GM20431 (cell line): ENCODE data around the gene FXYD3.
"Not testable (repeated sequence)": the region's sequence is repeated elsewhere in the genome, so short reads cannot be mapped to it uniquely, and the experiment has no call there.

ENCODE experiments used
- in situ Hi-C: fragments of 300-500 bp; cut with MseI, MboI; formaldehyde crosslinking; loops from one replicate; pipeline ENCODE4 v1.15.0; 2020; ENCODE audit warnings: low sequenced_read_pairs; ENCODE audit not compliant: unreplicated experiment

The FXYD3 gene

GRCh38 chr19:35122687-35123551 lies 7.3 kb downstream of the FXYD3 start:
- in situ Hi-C loops, result no loop called here

GRCh38 chr19:35123573-35123972 lies 8.0 kb downstream of the FXYD3 start:
- in situ Hi-C loops, result no loop called here

GRCh38 chr19:35124098-35125060 lies 8.8 kb downstream of the FXYD3 start:
- in situ Hi-C loops, result no loop called here

- in situ Hi-C loops, result no loop called here
Measured at GRCh38 chr19:35125270-35125717, 9.7 kb downstream of the FXYD3 start.

GRCh38 chr19:35125749-35126623 lies 10.4 kb downstream of the FXYD3 start:
- in situ Hi-C loops, result no loop called here

GRCh38 chr19:35126624-35126959 lies 11.0 kb downstream of the FXYD3 start:
- in situ Hi-C loops, result no loop called here

- in situ Hi-C loops, result no loop called here
Measured at GRCh38 chr19:35127871-35128270, 12.2 kb downstream of the FXYD3 start.

GRCh38 chr19:35128398-35129057 lies 12.9 kb downstream of the FXYD3 start:
- in situ Hi-C loops, result no loop called here

GRCh38 chr19:35129724-35130274 lies 14.2 kb downstream of the FXYD3 start:
- in situ Hi-C loops, result not testable (repeated sequence)

- in situ Hi-C loops, result no loop called here
Measured at GRCh38 chr19:35130761-35131720, 15.4 kb downstream of the FXYD3 start.

GRCh38 chr19:35132254-35132653 lies 16.6 kb downstream of the FXYD3 start:
- in situ Hi-C loops, result no loop called here

GRCh38 chr19:35133826-35134225 lies 18.2 kb downstream of the FXYD3 start:
- in situ Hi-C loops, result no loop called here

GRCh38 chr19:35134601-35135242 lies 19.1 kb downstream of the FXYD3 start, which contains the start of gene LGI4:
LGI4 (minus strand) TSS chr19:35135059; CDS start chr19:35134680, 379 bp downstream.
- in situ Hi-C loops, result no loop called here

- in situ Hi-C loops, result no loop called here
Measured at GRCh38 chr19:35135389-35135909, 19.8 kb downstream of the FXYD3 start.

GRCh38 chr19:35136231-35136630 lies 20.6 kb downstream of the FXYD3 start:
- in situ Hi-C loops, result no loop called here

GRCh38 chr19:35136977-35137702 lies 21.5 kb downstream of the FXYD3 start:
- in situ Hi-C loops, result no loop called here
